A673 (cell line): ENCODE measurements around the gene PXK. TPM values are rescaled to one million over a fixed set of nuclear protein-coding genes. Genes with fewer than 3 reads are reported as not detected.

ENCODE experiments used
- BruUV-seq: library from RNA; stranded (reverse); fragments of 400-500 nt; replicated peaks from 2 replicates; lab custom pipeline; 2021; lab: Mats Ljungman, UMichigan
- CTCF ChIA-PET: fragments of 300-600 bp; sonication (Branson Sonifier 250); formaldehyde crosslinking; loops from one replicate; lab custom pipeline; 2022; ENCODE audit warnings: antibody characterized with exemption; lab: Charles Lee
- POLR2A ChIA-PET: fragments of 300-600 bp; sonication (Branson Sonifier 250); formaldehyde crosslinking; loops from one replicate; lab custom pipeline; 2022; ENCODE audit warnings: antibody characterized with exemption; ENCODE audit not compliant: low non-redundant PET; lab: Charles Lee
- DNase-seq: peaks from one replicate; pipeline ENCODE4 v3.0.0-alpha.2; 2015; ENCODE audit warnings: low spot score
- H3K27ac ChIP-seq: fragments of 200-600 bp; sonication (generic); 2 replicates; pipeline ENCODE4 v1.5.1; 2016; ENCODE audit warnings: mixed run types, low read depth, mild to moderate bottlenecking, mixed read lengths, antibody characterized with exemption, low read length; ENCODE audit not compliant: poor library complexity, severe bottlenecking
- H3K27me3 ChIP-seq: fragments of 200-600 bp; sonication (generic); replicated peaks from 2 replicates; pipeline ENCODE4 v1.6.1; 2017; ENCODE audit warnings: mixed run types, low read depth, mild to moderate bottlenecking, mixed read lengths, antibody characterized with exemption, low read length; ENCODE audit not compliant: insufficient read depth, poor library complexity
- H3K36me3 ChIP-seq: fragments of 200-600 bp; sonication (generic); 2 replicates; pipeline ENCODE4 v1.6.1; 2016; ENCODE audit warnings: mixed run types, mild to moderate bottlenecking, mixed read lengths, antibody characterized with exemption, low read length; ENCODE audit not compliant: insufficient read depth, poor library complexity, severe bottlenecking
- H3K4me1 ChIP-seq: fragments of 200-600 bp; sonication (generic); 2 replicates; pipeline ENCODE4 v1.6.1; 2017; ENCODE audit warnings: mixed run types, mild to moderate bottlenecking, mixed read lengths, antibody characterized with exemption, low read length; ENCODE audit not compliant: insufficient read depth, poor library complexity, severe bottlenecking
- H3K4me3 ChIP-seq: fragments of 200-600 bp; sonication (generic); 2 replicates; pipeline ENCODE4 v1.5.1; 2016; ENCODE audit warnings: low read depth, mixed run types, mild to moderate bottlenecking, mixed read lengths, low read length; ENCODE audit not compliant: poor library complexity, severe bottlenecking
- H3K9me3 ChIP-seq: fragments of 200-600 bp; sonication (generic); 2 replicates; pipeline ENCODE4 v1.6.1; 2016; ENCODE audit warnings: mixed run types, low read depth, mild to moderate bottlenecking, mixed read lengths, antibody characterized with exemption, low read length; ENCODE audit not compliant: poor library complexity, severe bottlenecking
- EZH2 ChIP-seq: fragments of 200-600 bp; sonication (generic); IDR thresholded peaks from 2 replicates; pipeline ENCODE4 v1.6.1; 2017; ENCODE audit warnings: borderline replicate concordance, low read depth, mild to moderate bottlenecking, mixed read lengths, antibody characterized with exemption, low read length; ENCODE audit not compliant: poor library complexity, severe bottlenecking
- intact Hi-C: fragments of 100-400 bp; cut with micrococcal nuclease; formaldehyde crosslinking; loops from one replicate; pipeline ENCODE4 v1.10.0; 2022; ENCODE audit not compliant: unreplicated experiment
- total RNA-seq: library from RNA; stranded (reverse); gene quantifications from 2 replicates; pipeline ENCODE4 v1.2.3, GENCODE V29; 2021
- TF ChIP-seq, protein P1 (sequence below): fragments of 300-800, 200-600 bp; sonication (generic); conservative IDR thresholded peaks from 2 replicates; pipeline ENCODE4 v1.5.1; 2017; ENCODE audit warnings: low read depth, mild to moderate bottlenecking, antibody characterized with exemption, low read length, moderate library complexity, mixed read lengths

PXK gene
- total RNA-seq, 1 experiment from 2014 or later, result 13.2 TPM

DNA sequence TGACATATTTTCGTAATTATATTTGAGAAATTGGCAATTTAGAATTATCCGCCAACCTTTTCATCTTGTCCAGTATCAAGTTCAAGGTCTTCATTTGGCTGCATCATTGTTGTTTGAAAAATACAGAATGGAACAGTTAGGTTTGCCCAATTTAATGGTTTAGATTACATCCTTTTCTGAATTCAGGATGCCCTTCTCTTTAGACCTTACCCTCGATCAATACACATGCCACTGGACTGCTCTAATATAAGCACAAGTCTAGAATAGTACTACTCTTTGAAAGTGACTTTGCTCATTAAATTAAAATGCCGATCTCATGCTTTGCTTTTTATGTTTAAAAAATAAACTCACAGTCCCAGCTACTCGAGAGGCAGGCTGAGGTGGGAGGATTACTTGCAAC, 44.5 kb downstream of the PXK start:
- POLR2A ChIA-PET, result no interaction called here
- H3K4me3 ChIP-seq, result no peak overlapping the region
- no peaks in the 10 kb centered on the region for H3K4me1 ChIP-seq
- no peaks in the 10 kb centered on the region for H3K36me3 ChIP-seq
- H3K27me3 ChIP-seq, result no peaks in the 10 kb centered on the region
- no peak for TF ChIP-seq EZH2
- TF ChIP-seq, protein P1, sequence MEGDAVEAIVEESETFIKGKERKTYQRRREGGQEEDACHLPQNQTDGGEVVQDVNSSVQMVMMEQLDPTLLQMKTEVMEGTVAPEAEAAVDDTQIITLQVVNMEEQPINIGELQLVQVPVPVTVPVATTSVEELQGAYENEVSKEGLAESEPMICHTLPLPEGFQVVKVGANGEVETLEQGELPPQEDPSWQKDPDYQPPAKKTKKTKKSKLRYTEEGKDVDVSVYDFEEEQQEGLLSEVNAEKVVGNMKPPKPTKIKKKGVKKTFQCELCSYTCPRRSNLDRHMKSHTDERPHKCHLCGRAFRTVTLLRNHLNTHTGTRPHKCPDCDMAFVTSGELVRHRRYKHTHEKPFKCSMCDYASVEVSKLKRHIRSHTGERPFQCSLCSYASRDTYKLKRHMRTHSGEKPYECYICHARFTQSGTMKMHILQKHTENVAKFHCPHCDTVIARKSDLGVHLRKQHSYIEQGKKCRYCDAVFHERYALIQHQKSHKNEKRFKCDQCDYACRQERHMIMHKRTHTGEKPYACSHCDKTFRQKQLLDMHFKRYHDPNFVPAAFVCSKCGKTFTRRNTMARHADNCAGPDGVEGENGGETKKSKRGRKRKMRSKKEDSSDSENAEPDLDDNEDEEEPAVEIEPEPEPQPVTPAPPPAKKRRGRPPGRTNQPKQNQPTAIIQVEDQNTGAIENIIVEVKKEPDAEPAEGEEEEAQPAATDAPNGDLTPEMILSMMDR, result no peak
- H3K9me3 ChIP-seq, result no peaks in the 10 kb centered on the region
- CTCF ChIA-PET, result no interaction called here
- no TSS peak for BruUV-seq
- no peak for DNase-seq
- intact Hi-C loops, result no loop called here
- no peak overlapping the region for H3K27ac ChIP-seq

DNA sequence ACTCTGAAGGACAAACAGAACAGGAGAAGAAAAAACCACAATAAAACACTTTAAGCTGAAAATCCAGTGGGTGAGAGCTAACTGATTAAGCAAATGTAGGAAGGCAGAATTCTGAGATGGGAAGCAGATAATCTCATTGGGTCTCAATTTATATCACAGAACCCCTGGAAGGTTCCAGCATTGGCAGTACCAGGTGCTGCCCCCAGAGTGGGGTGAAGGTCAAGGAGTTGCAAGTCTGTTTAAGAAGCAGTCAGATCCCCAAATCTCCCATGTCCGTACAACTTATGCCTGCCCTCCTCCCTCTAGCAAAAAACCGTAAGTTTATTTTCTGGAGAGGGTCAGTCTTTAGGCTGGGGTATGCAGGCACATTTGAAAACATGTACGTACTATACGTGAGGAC, 45.1 kb downstream of the PXK start:
- Histone ChIP-seq H3K27me3 (no peaks in the 10 kb centered on the region), H3K36me3 (no peaks in the 10 kb centered on the region), H3K27ac (no peak overlapping the region), H3K4me1 (no peaks in the 10 kb centered on the region), H3K9me3 (no peaks in the 10 kb centered on the region), H3K4me3 (no peak overlapping the region)
- ChIA-PET CTCF (no interaction called here), POLR2A (no interaction called here)
- no peak for TF ChIP-seq EZH2
- TF ChIP-seq, protein P1, result no peak
- intact Hi-C loops, result no loop called here
- DNase-seq, result no peak
- BruUV-seq, result no TSS peak

DNA sequence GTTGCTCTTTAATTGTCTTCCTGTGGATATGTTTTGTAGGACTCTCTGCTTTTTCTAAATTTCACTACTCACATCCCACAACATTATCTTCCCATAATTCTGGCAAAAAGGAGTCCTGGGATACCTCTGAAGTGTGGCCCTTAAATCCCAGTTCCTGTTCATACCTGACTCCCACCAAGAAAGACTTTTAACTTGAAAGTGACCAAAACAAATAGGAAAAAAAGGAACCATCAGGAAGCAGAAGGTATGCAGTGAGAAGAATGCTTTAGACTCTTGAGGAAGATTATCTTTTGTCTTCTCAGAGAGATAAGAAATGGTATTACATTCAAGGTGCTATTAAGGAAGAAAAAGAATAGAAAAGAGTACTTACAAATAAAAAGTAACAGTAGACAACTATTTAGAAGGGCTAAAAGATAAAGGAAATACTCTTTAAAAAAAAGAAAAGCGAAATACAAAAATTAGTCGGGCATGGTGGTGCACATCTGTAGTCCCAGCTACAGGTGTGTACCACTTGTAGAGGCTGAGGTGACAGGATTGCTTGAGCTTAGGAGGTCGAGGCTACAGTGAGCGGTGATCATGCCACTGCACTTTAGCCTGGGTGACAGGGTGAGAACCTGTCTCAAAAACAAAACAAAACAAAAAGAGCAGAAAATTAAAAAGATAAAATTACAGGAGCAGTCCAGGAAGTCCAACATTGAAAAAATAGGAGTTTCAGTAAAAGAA, 46.8 kb downstream of the PXK start:
- no peak for DNase-seq
- ChIA-PET CTCF (no interaction called here), POLR2A (no interaction called here)
- Histone ChIP-seq H3K27me3 (no peaks in the 10 kb centered on the region), H3K4me1 (peaks cover 4% of the 10 kb centered on the region), H3K36me3 (no peaks in the 10 kb centered on the region), H3K9me3 (no peaks in the 10 kb centered on the region), H3K27ac (no peak overlapping the region), H3K4me3 (no peak overlapping the region)
- TF ChIP-seq EZH2, result no peak
- TF ChIP-seq, protein P1, result no peak
- intact Hi-C loops, result no loop called here
- no TSS peak for BruUV-seq
